ENCODE results near the gene EFNA4. TPM values are rescaled to one million over a fixed set of nuclear protein-coding genes. Genes with fewer than 3 reads are reported as not detected.

The EFNA4 gene
- total and polyA plus RNA-seq, 2 experiments from 2014 or later: 4.6 to 5.5 TPM

- Histone ChIP-seq H3K4me3 (no peak overlapping the region), H3K27ac (no peak overlapping the region), H3F3A (ENCODE audit: insufficient read depth) (no peaks in the 10 kb centered on the region), H3K9me3 (ENCODE audit: low read depth) (no peaks in the 10 kb centered on the region), H3K9ac (no peak overlapping the region), H2AFZ (no peak overlapping the region), H3K27me3 (replicated peaks; ENCODE audit: insufficient read depth) (peaks cover 26% of the 10 kb centered on the region), H3K4me1 (ENCODE audit: insufficient read depth) (no peaks in the 10 kb centered on the region), H3K4me2 (ENCODE audit: unreplicated experiment) (no peak overlapping the region), H3K36me3 (ENCODE audit: low read depth) (no peaks in the 10 kb centered on the region), H3K9me2 (ENCODE audit: insufficient read depth) (no peaks in the 10 kb centered on the region), H3K79me2 (ENCODE audit: insufficient read depth) (no peaks in the 10 kb centered on the region), H4K20me1 (ENCODE audit: insufficient read depth) (no peaks in the 10 kb centered on the region)
- no peak for TF ChIP-seq EZH2 (IDR thresholded peaks at IDR 0.05; ENCODE audit: insufficient read depth, poor library complexity, severe bottlenecking)
- TF ChIP-seq EZH2phosphoT487 (IDR thresholded peaks at IDR 0.05; ENCODE audit: insufficient read depth, low read depth): no peak
- DNase-seq: no peak
- WGBS, 2 experiments (ENCODE audit: low coverage in 1 of 2, low lambda C conversion rate in 2 of 2, missing lambda C conversion rate in 2 of 2): 62 to 64% methylated on average over 8 of the region's 8 CpGs
- in situ Hi-C loops (cut with MboI): no loop called here
Observed at GRCh38 chr1:155110381-155110780, 46.8 kb downstream of the EFNA4 start.

DNA sequence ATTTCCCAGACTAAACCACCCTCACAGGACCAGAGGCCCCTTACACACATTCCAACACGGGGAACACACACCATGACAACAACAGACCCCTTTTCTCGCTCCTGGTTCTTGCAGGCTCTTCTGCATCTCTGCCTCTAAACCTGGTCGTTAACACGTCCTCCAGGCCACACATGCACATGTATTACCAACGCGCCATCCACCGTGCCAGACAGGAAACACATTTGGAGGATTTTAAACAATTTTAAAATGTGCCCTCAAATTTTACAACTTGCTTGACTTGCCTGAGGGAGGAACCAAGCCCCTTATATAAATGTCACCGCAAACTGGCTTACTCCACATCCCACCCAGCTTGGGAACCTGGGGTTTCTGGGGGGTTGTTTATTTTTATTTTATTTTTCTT, 47.3 kb downstream of the EFNA4 start:
- H3K27ac ChIP-seq: no peak overlapping the region
- no peaks in the 10 kb centered on the region for H3K9me3 ChIP-seq (ENCODE audit: low read depth)
- H3K9me2 ChIP-seq (ENCODE audit: insufficient read depth): no peaks in the 10 kb centered on the region
- 51 to 57% methylated on average over 8 of the region's 8 CpGs for WGBS, 2 experiments (ENCODE audit: low coverage in 1 of 2, low lambda C conversion rate in 2 of 2, missing lambda C conversion rate in 2 of 2)
- H4K20me1 ChIP-seq (ENCODE audit: insufficient read depth): no peaks in the 10 kb centered on the region
- no peak overlapping the region for H3K4me2 ChIP-seq (ENCODE audit: unreplicated experiment)
- TF ChIP-seq EZH2 (IDR thresholded peaks at IDR 0.05; ENCODE audit: insufficient read depth, poor library complexity, severe bottlenecking) (no peak), EZH2phosphoT487 (IDR thresholded peaks at IDR 0.05; ENCODE audit: insufficient read depth, low read depth) (no peak)
- peaks cover 26% of the 10 kb centered on the region for H3K27me3 ChIP-seq (replicated peaks; ENCODE audit: insufficient read depth)
- H3K36me3 ChIP-seq (ENCODE audit: low read depth): no peaks in the 10 kb centered on the region
- DNase-seq: no peak
- no peaks in the 10 kb centered on the region for H3K79me2 ChIP-seq (ENCODE audit: insufficient read depth)
- no peak overlapping the region for H2AFZ ChIP-seq
- in situ Hi-C loops (cut with MboI): no loop called here
- no peaks in the 10 kb centered on the region for H3F3A ChIP-seq (ENCODE audit: insufficient read depth)
- no peak overlapping the region for H3K4me3 ChIP-seq
- H3K9ac ChIP-seq: no peak overlapping the region
- no peaks in the 10 kb centered on the region for H3K4me1 ChIP-seq (ENCODE audit: insufficient read depth)

- WGBS, 2 experiments (ENCODE audit: low coverage in 1 of 2, low lambda C conversion rate in 2 of 2, missing lambda C conversion rate in 2 of 2): 35 to 44% methylated on average over 5 of the region's 5 CpGs
- Histone ChIP-seq H4K20me1 (ENCODE audit: insufficient read depth) (no peaks in the 10 kb centered on the region), H3F3A (ENCODE audit: insufficient read depth) (no peaks in the 10 kb centered on the region), H3K79me2 (ENCODE audit: insufficient read depth) (no peaks in the 10 kb centered on the region), H3K27me3 (replicated peaks; ENCODE audit: insufficient read depth) (peaks cover 4% of the 10 kb centered on the region), H3K9me3 (ENCODE audit: low read depth) (no peaks in the 10 kb centered on the region), H3K27ac (no peak overlapping the region), H2AFZ (no peak overlapping the region), H3K36me3 (ENCODE audit: low read depth) (no peaks in the 10 kb centered on the region), H3K4me2 (ENCODE audit: unreplicated experiment) (no peak overlapping the region), H3K9me2 (ENCODE audit: insufficient read depth) (no peaks in the 10 kb centered on the region), H3K9ac (no peak overlapping the region), H3K4me1 (ENCODE audit: insufficient read depth) (no peaks in the 10 kb centered on the region), H3K4me3 (no peak overlapping the region)
- DNase-seq: no peak
- TF ChIP-seq EZH2phosphoT487 (IDR thresholded peaks at IDR 0.05; ENCODE audit: insufficient read depth, low read depth): no peak
- no peak for TF ChIP-seq EZH2 (IDR thresholded peaks at IDR 0.05; ENCODE audit: insufficient read depth, poor library complexity, severe bottlenecking)
- in situ Hi-C loops (cut with MboI): no loop called here
Observed at GRCh38 chr1:155113450-155113980, 50.0 kb downstream of the EFNA4 start.

- peaks cover 24% of the 10 kb centered on the region for H3K27me3 ChIP-seq (replicated peaks; ENCODE audit: insufficient read depth)
- H4K20me1 ChIP-seq (ENCODE audit: insufficient read depth): no peaks in the 10 kb centered on the region
- no peaks in the 10 kb centered on the region for H3K9me2 ChIP-seq (ENCODE audit: insufficient read depth)
- no peak overlapping the region for H3K4me3 ChIP-seq
- 39% methylated on average over 4 to 5 of the region's 5 CpGs for whole genome bisulfite sequencing, 2 experiments (ENCODE audit: low coverage in 1 of 2, low lambda C conversion rate in 2 of 2, missing lambda C conversion rate in 2 of 2)
- no peaks in the 10 kb centered on the region for H3K36me3 ChIP-seq (ENCODE audit: low read depth)
- no peak overlapping the region for H3K9ac ChIP-seq
- no peak overlapping the region for H2AFZ ChIP-seq
- H3K4me1 ChIP-seq (ENCODE audit: insufficient read depth): no peaks in the 10 kb centered on the region
- TF ChIP-seq EZH2phosphoT487 (IDR thresholded peaks at IDR 0.05; ENCODE audit: insufficient read depth, low read depth): no peak
- TF ChIP-seq EZH2 (IDR thresholded peaks at IDR 0.05; ENCODE audit: insufficient read depth, poor library complexity, severe bottlenecking): no peak
- no peaks in the 10 kb centered on the region for H3F3A ChIP-seq (ENCODE audit: insufficient read depth)
- H3K9me3 ChIP-seq (ENCODE audit: low read depth): no peaks in the 10 kb centered on the region
- H3K4me2 ChIP-seq (ENCODE audit: unreplicated experiment): no peak overlapping the region
- in situ Hi-C loops (cut with MboI): no loop called here
- H3K79me2 ChIP-seq (ENCODE audit: insufficient read depth): no peaks in the 10 kb centered on the region
- no peak for DNase-seq
- no peak overlapping the region for H3K27ac ChIP-seq
Observed at GRCh38 chr1:155116113-155116764, 52.7 kb downstream of the EFNA4 start.

Data from GM23248 (cell line).